Ovary (tissue), 9 donors: Measurements from ENCODE around the gene IL36B. TPM values are rescaled to one million over a fixed set of nuclear protein-coding genes. Genes with fewer than 3 reads are reported as not detected.

Experiments used
- DNase-seq, 5 donors: peaks; one replicate each; pipeline ENCODE4 v3.0.0-alpha.2; 2019 to 2020
- H3K27ac ChIP-seq, 2 donors: fragments of 200-600 bp; one replicate each; pipeline versions ENCODE4 v1.5.1 to v1.8.0; 2019 to 2022
- H3K27me3 ChIP-seq: fragments of 200-600 bp; one replicate; pipeline ENCODE4 v1.8.0; 2022
- H3K36me3 ChIP-seq: fragments of 200-600 bp; sonication (generic); one replicate; pipeline ENCODE4 v1.5.1; 2019
- H3K4me1 ChIP-seq: one replicate; pipeline ENCODE4 v1.8.1; 2013; ENCODE audit warnings: mild to moderate bottlenecking, moderate library complexity; ENCODE audit not compliant: insufficient read depth
- H3K4me3 ChIP-seq: fragments of 200-600 bp; sonication (generic); one replicate; pipeline ENCODE4 v1.5.1; 2017
- H3K9me3 ChIP-seq, 2 donors: fragments of 200-600 bp in 1 of 2; sonication (generic) in 1 of 2; one replicate each; pipeline versions ENCODE4 v1.5.1 to v1.8.1; 2013 to 2019; ENCODE audit warnings: mild to moderate bottlenecking in 1 of 2, moderate library complexity in 1 of 2
- CTCF ChIP-seq, 3 donors: fragments of 450-650 bp in 2 of 3; fragments of 200-600 bp in 1 of 3; IDR thresholded peaks; one replicate each; pipeline versions ENCODE4 v1.5.1 to v1.8.0; 2016 to 2022; ENCODE audit warnings: antibody characterized with exemption in 3 of 3, mild to moderate bottlenecking in 1 of 3
- EP300 ChIP-seq: sonication (generic); formaldehyde crosslinking; IDR thresholded peaks from one replicate; pipeline ENCODE4 v1.6.1; 2017; ENCODE audit warnings: antibody characterized with exemption
- POLR2A ChIP-seq: fragments of 450-650 bp; IDR thresholded peaks from one replicate; pipeline ENCODE4 v1.6.1; 2017; ENCODE audit warnings: antibody characterized with exemption, mild to moderate bottlenecking, moderate library complexity
- WGBS, 3 donors: extraction: QIAGEN DNeasy Blood & Tissue Kit in 1 of 3; methylation state at CpG; one replicate each; pipeline versions ENCODE4 v1.1.5 to v1.1.7; 2013 to 2017; 5-methylcytosine and 5-hydroxymethylcytosine counted together
- intact Hi-C, 4 donors: fragments of 100-400 bp; cut with DNase I; formaldehyde crosslinking; loops; one replicate each; pipeline versions ENCODE4 v1.11.0 to v1.15.1; 2022 to 2023
- polyA plus RNA-seq, 2 donors: library from polyadenylated mRNA; stranded (reverse); fragments of 200-250 nt in 1 of 2; fragments of 350-450 nt in 1 of 2; fragmentation: Illumina TruSeq in 1 of 2; extraction: RNeasy Lipid Tissue Mini Kit (QIAGEN cat#74804) in 1 of 2; gene quantifications; one replicate each; pipeline ENCODE4 v1.2.3, GENCODE V29; 2013 to 2014
- total RNA-seq, 7 donors: library from RNA; depleted of rRNA in 2 of 7; stranded (reverse); fragments of >200 nt in 2 of 7; fragmentation: NEBNext Ultra II Directional in 3 of 7; extraction: Animal tissue kit (Norgen Biotek cat#: 25700) in 3 of 7; gene quantifications; one replicate each; pipeline versions ENCODE4 v1.1.0 to v1.2.4, GENCODE V29; 2016 to 2023
- donor health status: DM: no; HTN: no; CAD: no; lungs with moderate emphysema.
- donor health status: DM: no; HTN: no; CAD: no.
- donor health status: Bipolar disorder and iron deficiency.
- donor health status: DM: yes; HTN: yes; CAD: no.
- donor health status: DM: no; HTN: no; CAD: no.
- donor health status: DM: yes; HTN: yes; CAD: no.

The IL36B gene
- total and polyA plus RNA-seq, 9 donors: not detected

GRCh38 chr2:113081488-113082210 is 29.0 kb upstream of the IL36B start:
- H3K4me3 ChIP-seq: no peak overlapping the region
- H3K9me3 ChIP-seq: no peaks in the 10 kb centered on the region
- no peaks in the 10 kb centered on the region for H3K4me1 ChIP-seq
- no peaks in the 10 kb centered on the region for H3K27me3 ChIP-seq
- intact Hi-C loops: no loop called here
- no peak for TF ChIP-seq EP300
- no peak for TF ChIP-seq POLR2A
- no peak for TF ChIP-seq CTCF (IDR thresholded peaks at IDR 0.05)
- no peaks in the 10 kb centered on the region for H3K36me3 ChIP-seq
- no peak for DNase-seq
- H3K27ac ChIP-seq: no peak overlapping the region
- 51 to 63% (median 58%) methylated on average over 2 of the region's 2 CpGs for WGBS, 3 donors

- Histone ChIP-seq H3K27me3 (no peaks in the 10 kb centered on the region), H3K9me3 (no peaks in the 10 kb centered on the region), H3K27ac (no peak overlapping the region), H3K4me1 (no peaks in the 10 kb centered on the region), H3K4me3 (no peak overlapping the region), H3K36me3 (no peaks in the 10 kb centered on the region)
- no peak for TF ChIP-seq POLR2A
- no peak for TF ChIP-seq CTCF (IDR thresholded peaks at IDR 0.05)
- TF ChIP-seq EP300: no peak
- intact Hi-C loops: no loop called here
- DNase-seq: no peak
- 27 to 46% (median 36%) methylated on average over 9 of the region's 9 CpGs for WGBS, 3 donors
These were observed 27.5 kb upstream of the IL36B start for GRCh38 chr2:113080134-113080533.

GRCh38 chr2:113079131-113079530 is 26.5 kb upstream of the IL36B start:
- Histone ChIP-seq H3K4me3 (no peak overlapping the region), H3K4me1 (no peaks in the 10 kb centered on the region), H3K27ac (no peak overlapping the region), H3K36me3 (no peaks in the 10 kb centered on the region), H3K9me3 (no peaks in the 10 kb centered on the region), H3K27me3 (no peaks in the 10 kb centered on the region)
- 26 to 82% (median 65%) methylated on average over 4 of the region's 4 CpGs for WGBS, 3 donors
- intact Hi-C loops: no loop called here
- no peak for DNase-seq
- no peak for TF ChIP-seq CTCF (IDR thresholded peaks at IDR 0.05)
- TF ChIP-seq EP300: no peak
- no peak for TF ChIP-seq POLR2A

GRCh38 chr2:113078350-113078839 is 25.7 kb upstream of the IL36B start:
- TF ChIP-seq POLR2A: no peak
- no peak for TF ChIP-seq CTCF (IDR thresholded peaks at IDR 0.05)
- TF ChIP-seq EP300: no peak
- H3K4me3 ChIP-seq: no peak overlapping the region
- WGBS, 3 donors: 54 to 63% (median 63%) methylated on average over 6 of the region's 6 CpGs
- no peaks in the 10 kb centered on the region for H3K9me3 ChIP-seq
- intact Hi-C loops: no loop called here
- no peak for DNase-seq
- H3K36me3 ChIP-seq: no peaks in the 10 kb centered on the region
- H3K27ac ChIP-seq: no peak overlapping the region
- H3K4me1 ChIP-seq: no peaks in the 10 kb centered on the region
- no peaks in the 10 kb centered on the region for H3K27me3 ChIP-seq
